Body of pancreas (tissue), 4 donors: Measurements from ENCODE around the gene NUDT2.

Source experiments
- CTCF ChIP-seq, 7 experiments: fragments of 450-650 bp in 4 of 7; fragments of 200-600 bp in 3 of 7; sonication (generic) in 3 of 7; IDR thresholded peaks; one replicate each; pipeline ENCODE4 v1.5.1; 2016 to 2019; ENCODE audit warnings: antibody characterized with exemption in 7 of 7
- POLR2A ChIP-seq, 3 donors: fragments of 450-650 bp; IDR thresholded peaks; one replicate each; pipeline ENCODE4 v1.6.1; 2016; ENCODE audit warnings: antibody characterized with exemption in 3 of 3, mild to moderate bottlenecking in 2 of 3

DNA sequence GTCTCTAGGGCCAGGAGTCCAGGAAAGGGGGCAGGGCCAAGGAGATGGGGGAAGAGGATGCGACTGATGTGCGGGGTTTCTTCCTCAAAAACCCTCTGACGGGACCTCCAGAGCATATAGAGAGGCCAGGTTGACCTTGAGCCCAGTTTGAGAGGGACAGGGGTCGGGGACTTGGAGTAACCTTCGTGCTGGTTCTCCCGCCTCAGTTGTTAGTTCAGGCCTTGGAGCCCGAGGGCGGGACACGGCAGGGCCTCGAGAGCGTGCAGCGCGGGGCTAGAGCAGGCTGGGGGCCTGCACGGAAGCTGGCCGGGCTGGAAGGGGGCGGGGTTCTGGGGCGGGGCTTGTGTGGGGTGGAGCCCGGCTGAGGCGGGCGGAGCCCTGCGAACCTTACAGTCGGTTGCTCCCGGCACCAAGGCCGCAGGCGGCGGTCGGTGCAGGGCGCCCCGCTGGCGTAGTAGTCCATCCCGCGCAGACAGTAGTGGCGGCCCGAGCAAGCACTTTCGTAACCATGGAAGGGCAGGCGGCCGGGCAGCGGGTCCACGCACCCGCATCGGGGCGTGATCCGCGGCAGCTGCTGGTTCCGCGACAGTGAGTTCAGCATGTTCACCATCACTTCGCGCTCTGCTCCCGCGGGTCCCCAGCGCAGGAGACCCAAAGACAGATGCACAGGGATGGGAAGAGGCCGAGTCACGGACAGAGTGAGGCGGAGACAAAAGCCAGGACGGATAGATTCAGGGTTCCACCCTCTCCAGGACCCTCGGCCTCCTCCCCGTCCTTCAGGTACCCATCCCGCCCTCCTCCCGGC, 51.3 kb downstream of the NUDT2 start:
- TF ChIP-seq CTCF (IDR thresholded peaks at IDR 0.05) (peak in 1 of 7 experiments; percentile 9), POLR2A (IDR thresholded peaks at IDR 0.05) (peak; percentile 63 to 80 (median 80))
